MM.1S (cell line): Measurements from ENCODE around the gene SNX8.

Source experiments
- DNase-seq: peaks from one replicate; pipeline ENCODE4 v3.0.0-alpha.2; 2015
- H2AFZ ChIP-seq: fragments of 300-600 bp; sonication (generic); 2 replicates; pipeline ENCODE4 v1.6.0; 2016; ENCODE audit warnings: antibody characterized with exemption, low read length
- H3F3A ChIP-seq: fragments of 300-600 bp; sonication (generic); 2 replicates; pipeline ENCODE4 v1.6.1; 2016; ENCODE audit warnings: mild to moderate bottlenecking, antibody characterized with exemption, low read length, moderate library complexity, mixed read lengths; ENCODE audit not compliant: insufficient read depth
- H3K27ac ChIP-seq: fragments of 300-600 bp; sonication (generic); 2 replicates; pipeline ENCODE4 v1.5.1; 2016; ENCODE audit warnings: mild to moderate bottlenecking, low read length
- H3K27me3 ChIP-seq: fragments of 300-600 bp; sonication (generic); replicated peaks from 2 replicates; pipeline ENCODE4 v1.6.0; 2016; ENCODE audit warnings: low read length; ENCODE audit not compliant: insufficient read depth
- H3K36me3 ChIP-seq: fragments of 300-600 bp; sonication (generic); replicated peaks from 2 replicates; pipeline ENCODE4 v1.6.1; 2016; ENCODE audit warnings: mild to moderate bottlenecking, low read length, mixed read lengths; ENCODE audit not compliant: insufficient read depth
- H3K4me1 ChIP-seq: fragments of 300-600 bp; sonication (generic); 2 replicates; pipeline ENCODE4 v1.6.1; 2016; ENCODE audit warnings: low read length, mixed read lengths
- H3K4me2 ChIP-seq: fragments of 300-600 bp; sonication (generic); 2 replicates; pipeline ENCODE4 v1.6.0; 2016; ENCODE audit warnings: low read depth, low read length
- H3K4me3 ChIP-seq: fragments of 300-600 bp; sonication (generic); 2 replicates; pipeline ENCODE4 v1.5.1; 2016; ENCODE audit warnings: low read length, mixed read lengths
- H3K79me2 ChIP-seq: fragments of 300-600 bp; sonication (generic); 2 replicates; pipeline ENCODE4 v1.6.1; 2016; ENCODE audit warnings: mixed run types, low read length, mixed read lengths
- H3K9ac ChIP-seq: fragments of 300-600 bp; sonication (generic); 2 replicates; pipeline ENCODE4 v1.6.1; 2016; ENCODE audit warnings: low read length, mixed read lengths
- H3K9me2 ChIP-seq: fragments of 300-600 bp; sonication (generic); replicated peaks from 2 replicates; pipeline ENCODE4 v1.6.1; 2016; ENCODE audit warnings: mild to moderate bottlenecking, low read length, mixed read lengths; ENCODE audit not compliant: insufficient read depth
- H3K9me3 ChIP-seq: fragments of 300-600 bp; sonication (generic); replicated peaks from 2 replicates; pipeline ENCODE4 v1.6.1; 2016; ENCODE audit warnings: mild to moderate bottlenecking, low read length, mixed read lengths; ENCODE audit not compliant: insufficient read depth
- H4K20me1 ChIP-seq: fragments of 300-600 bp; sonication (generic); 2 replicates; pipeline ENCODE4 v1.6.1; 2016; ENCODE audit warnings: mild to moderate bottlenecking, low read length, moderate library complexity, mixed read lengths; ENCODE audit not compliant: insufficient read depth
- EZH2 ChIP-seq: fragments of 300-600 bp; sonication (generic); optimal IDR thresholded peaks from 2 replicates; pipeline ENCODE3; 2017; ENCODE audit warnings: low read depth, mild to moderate bottlenecking, antibody characterized with exemption, low read length, mixed read lengths
- EZH2phosphoT487 ChIP-seq: fragments of 300-600 bp; sonication (generic); IDR thresholded peaks from 2 replicates; pipeline ENCODE4 v1.6.1; 2018; ENCODE audit warnings: antibody characterized with exemption, low read length
- TF ChIP-seq, protein P1 (sequence below): fragments of 300-600 bp; sonication (generic); IDR thresholded peaks from 2 replicates; pipeline ENCODE4 v1.5.1; 2016; ENCODE audit warnings: antibody characterized with exemption, low read length, mixed read lengths

SNX8 gene

DNA sequence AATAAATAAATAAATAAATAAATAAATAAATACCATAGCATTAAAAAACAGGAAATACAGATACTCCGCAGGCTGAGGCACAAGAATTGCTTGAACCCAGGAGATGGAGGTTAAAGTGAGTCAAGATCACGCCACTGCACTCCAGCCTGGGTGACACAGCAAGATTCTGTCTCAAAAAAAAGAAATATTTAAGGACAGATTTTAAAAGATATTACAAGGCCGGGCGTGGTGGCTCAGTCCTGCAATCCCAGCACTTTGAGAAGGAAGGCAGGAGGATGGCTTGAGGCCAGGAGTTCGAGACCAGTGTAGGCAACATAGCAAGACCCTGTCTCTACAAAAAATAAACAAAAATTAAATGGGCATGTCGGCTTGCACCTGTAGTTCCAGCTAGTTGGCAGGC, 17.5 kb upstream of the SNX8 start:
- Histone ChIP-seq H3K27ac (no peak overlapping the region), H3K4me3 (no peak overlapping the region), H3K27me3 (no peaks in the 10 kb centered on the region), H3K9me3 (no peaks in the 10 kb centered on the region), H3F3A (no peaks in the 10 kb centered on the region), H3K4me2 (no peak overlapping the region), H4K20me1 (no peaks in the 10 kb centered on the region), H3K79me2 (no peaks in the 10 kb centered on the region), H2AFZ (no peak overlapping the region), H3K4me1 (no peaks in the 10 kb centered on the region), H3K9ac (no peak overlapping the region), H3K9me2 (no peaks in the 10 kb centered on the region), H3K36me3 (no peaks in the 10 kb centered on the region)
- TF ChIP-seq EZH2phosphoT487 = no peak
- TF ChIP-seq, protein P1, sequence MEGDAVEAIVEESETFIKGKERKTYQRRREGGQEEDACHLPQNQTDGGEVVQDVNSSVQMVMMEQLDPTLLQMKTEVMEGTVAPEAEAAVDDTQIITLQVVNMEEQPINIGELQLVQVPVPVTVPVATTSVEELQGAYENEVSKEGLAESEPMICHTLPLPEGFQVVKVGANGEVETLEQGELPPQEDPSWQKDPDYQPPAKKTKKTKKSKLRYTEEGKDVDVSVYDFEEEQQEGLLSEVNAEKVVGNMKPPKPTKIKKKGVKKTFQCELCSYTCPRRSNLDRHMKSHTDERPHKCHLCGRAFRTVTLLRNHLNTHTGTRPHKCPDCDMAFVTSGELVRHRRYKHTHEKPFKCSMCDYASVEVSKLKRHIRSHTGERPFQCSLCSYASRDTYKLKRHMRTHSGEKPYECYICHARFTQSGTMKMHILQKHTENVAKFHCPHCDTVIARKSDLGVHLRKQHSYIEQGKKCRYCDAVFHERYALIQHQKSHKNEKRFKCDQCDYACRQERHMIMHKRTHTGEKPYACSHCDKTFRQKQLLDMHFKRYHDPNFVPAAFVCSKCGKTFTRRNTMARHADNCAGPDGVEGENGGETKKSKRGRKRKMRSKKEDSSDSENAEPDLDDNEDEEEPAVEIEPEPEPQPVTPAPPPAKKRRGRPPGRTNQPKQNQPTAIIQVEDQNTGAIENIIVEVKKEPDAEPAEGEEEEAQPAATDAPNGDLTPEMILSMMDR = no peak
- no peak for TF ChIP-seq EZH2
- no peak for DNase-seq

DNA sequence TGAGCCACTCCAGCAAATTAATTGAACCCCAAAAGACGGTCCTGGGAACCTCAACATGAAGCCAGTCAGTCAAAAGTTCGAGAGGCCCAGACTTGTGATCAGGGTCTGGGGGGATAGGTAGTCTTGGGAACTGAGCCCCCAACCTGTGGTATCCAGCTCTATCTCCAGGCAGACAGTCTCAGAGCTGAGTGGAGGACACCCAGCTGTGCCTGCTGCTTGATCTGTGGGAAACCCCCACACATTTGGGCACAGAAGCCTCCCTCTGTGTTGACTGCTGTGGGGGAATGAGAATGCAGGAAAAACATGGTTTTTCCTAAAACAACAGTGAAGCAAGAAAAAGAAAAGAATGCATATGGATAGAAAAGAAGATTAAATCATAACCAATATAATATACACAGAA, 16.3 kb upstream of the SNX8 start:
- Histone ChIP-seq H3K27ac (no peak overlapping the region), H3F3A (no peaks in the 10 kb centered on the region), H3K9ac (no peak overlapping the region), H3K9me3 (no peaks in the 10 kb centered on the region), H2AFZ (no peak overlapping the region), H3K4me3 (no peak overlapping the region), H3K36me3 (no peaks in the 10 kb centered on the region), H3K79me2 (no peaks in the 10 kb centered on the region), H3K9me2 (no peaks in the 10 kb centered on the region), H3K27me3 (no peaks in the 10 kb centered on the region), H3K4me1 (no peaks in the 10 kb centered on the region), H3K4me2 (no peak overlapping the region), H4K20me1 (no peaks in the 10 kb centered on the region)
- DNase-seq = no peak
- TF ChIP-seq EZH2phosphoT487 = no peak
- TF ChIP-seq EZH2 = no peak
- TF ChIP-seq, protein P1 = no peak

DNA sequence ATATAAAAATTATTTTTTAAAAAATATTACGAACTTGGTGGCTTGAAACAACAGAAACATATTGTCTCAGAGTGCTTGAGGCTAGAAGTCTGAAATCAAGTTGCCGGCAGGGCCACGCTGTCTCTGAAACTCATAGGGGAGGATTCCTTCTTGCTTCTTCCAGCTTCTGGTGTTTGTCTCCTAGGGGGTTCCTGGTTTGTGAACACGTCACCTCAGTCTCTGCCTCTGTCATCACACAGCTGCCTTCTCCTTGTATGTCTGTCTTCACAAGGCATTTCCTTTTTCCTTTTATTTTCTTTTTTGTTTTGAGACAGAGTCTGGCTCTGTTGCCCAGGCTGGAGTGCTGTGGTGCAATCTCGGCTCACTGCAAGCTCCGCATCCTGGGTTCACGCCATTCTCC, 12.7 kb upstream of the SNX8 start:
- no peaks in the 10 kb centered on the region for H3K79me2 ChIP-seq
- no peak for TF ChIP-seq EZH2phosphoT487
- TF ChIP-seq, protein P1 = no peak
- TF ChIP-seq EZH2 = no peak
- no peak for DNase-seq
- no peaks in the 10 kb centered on the region for H3K36me3 ChIP-seq
- no peak overlapping the region for H3K4me2 ChIP-seq
- H3K4me3 ChIP-seq = no peak overlapping the region
- H4K20me1 ChIP-seq = no peaks in the 10 kb centered on the region
- no peaks in the 10 kb centered on the region for H3K9me3 ChIP-seq
- H3K27me3 ChIP-seq = no peaks in the 10 kb centered on the region
- no peak overlapping the region for H2AFZ ChIP-seq
- H3K4me1 ChIP-seq = no peaks in the 10 kb centered on the region
- no peak overlapping the region for H3K27ac ChIP-seq
- no peak overlapping the region for H3K9ac ChIP-seq
- H3K9me2 ChIP-seq = no peaks in the 10 kb centered on the region
- H3F3A ChIP-seq = no peaks in the 10 kb centered on the region

DNA sequence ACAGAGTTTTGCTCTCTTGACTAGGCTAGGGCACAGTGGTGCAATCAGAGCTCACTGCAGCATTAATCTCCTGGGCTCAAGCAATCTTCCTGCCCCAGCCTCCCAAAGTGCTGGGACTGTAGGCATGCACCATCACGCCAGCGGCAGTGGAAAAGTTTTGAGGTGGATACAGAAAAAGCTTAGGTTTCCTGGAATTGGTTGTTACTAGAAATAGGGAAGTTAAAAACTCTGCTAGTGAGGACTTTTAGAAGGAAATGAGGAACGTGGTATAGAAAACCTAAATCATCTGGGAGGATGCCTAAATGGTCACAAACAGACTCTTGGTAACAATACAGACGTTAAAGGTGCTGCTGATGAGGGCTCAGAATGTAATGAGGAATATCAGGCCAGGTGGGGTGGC, 10.9 kb upstream of the SNX8 start:
- Histone ChIP-seq H3K36me3 (no peaks in the 10 kb centered on the region), H3K27ac (no peak overlapping the region), H3K4me3 (no peak overlapping the region), H3K9ac (no peak overlapping the region), H2AFZ (no peak overlapping the region), H3F3A (no peaks in the 10 kb centered on the region), H3K4me2 (no peak overlapping the region), H3K9me3 (no peaks in the 10 kb centered on the region), H3K27me3 (no peaks in the 10 kb centered on the region), H3K79me2 (no peaks in the 10 kb centered on the region), H4K20me1 (no peaks in the 10 kb centered on the region), H3K9me2 (no peaks in the 10 kb centered on the region), H3K4me1 (no peaks in the 10 kb centered on the region)
- DNase-seq = no peak
- TF ChIP-seq, protein P1 = no peak
- TF ChIP-seq EZH2 = no peak
